Keratinocyte (primary cell): ENCODE results near the gene QPCT. TPM values are rescaled to one million over a fixed set of nuclear protein-coding genes. Genes with fewer than 3 reads are reported as not detected.

ENCODE experiments used
- DNase-seq: peaks from one replicate; pipeline ENCODE4 v3.0.0-alpha.2; 2011; ENCODE audit warnings: low read depth, missing footprints, low spot score
- FAIRE-seq: peaks from 2 replicates; lab custom pipeline; 2011; peaks lifted over from hg19 to GRCh38; lab: Jason Lieb, UNC
- H2AFZ ChIP-seq: 2 replicates; pipeline ENCODE4 v1.6.0; 2012; ENCODE audit warnings: low read length, control low read depth, inconsistent platforms; ENCODE audit not compliant: control insufficient read depth
- H3K27ac ChIP-seq: 2 replicates; pipeline ENCODE4 v1.5.1; 2011; ENCODE audit warnings: low read length; ENCODE audit not compliant: control insufficient read depth, insufficient read depth
- H3K27me3 ChIP-seq: 3 replicates; pipeline ENCODE4 v1.6.0; 2011; ENCODE audit warnings: low read length; ENCODE audit not compliant: control insufficient read depth, insufficient read depth; ENCODE audit errors: extremely low read depth
- H3K36me3 ChIP-seq, 2 experiments: 2 replicates in 1 of 2; 3 replicates in 1 of 2; pipeline ENCODE4 v1.5.1; 2011; ENCODE audit warnings: low read length in 2 of 2, mild to moderate bottlenecking in 1 of 2; ENCODE audit not compliant: control insufficient read depth in 2 of 2, insufficient read depth in 2 of 2; ENCODE audit errors: extremely low read depth in 1 of 2
- H3K4me1 ChIP-seq: 3 replicates; pipeline ENCODE4 v1.5.1; 2011; ENCODE audit warnings: low read length; ENCODE audit not compliant: control insufficient read depth, insufficient read depth; ENCODE audit errors: extremely low read depth
- H3K4me2 ChIP-seq: 3 replicates; pipeline ENCODE4 v1.6.0; 2011; ENCODE audit warnings: low read depth, low read length; ENCODE audit not compliant: control insufficient read depth, insufficient read depth; ENCODE audit errors: extremely low read depth
- H3K4me3 ChIP-seq, 3 experiments: fragments of 200-600 bp in 1 of 3; sonication (generic) in 1 of 3; 2 replicates in 2 of 3; 3 replicates in 1 of 3; pipeline ENCODE4 v1.5.1; 2011 to 2016; ENCODE audit warnings: low read length in 3 of 3, mild to moderate bottlenecking in 3 of 3, control low read depth in 2 of 3, inconsistent platforms in 1 of 3, low read depth in 1 of 3, mixed read lengths in 1 of 3, mixed run types in 1 of 3, moderate library complexity in 1 of 3; ENCODE audit not compliant: control insufficient read depth in 2 of 3, insufficient read depth in 2 of 3; ENCODE audit errors: extremely low read depth in 1 of 3
- H3K79me2 ChIP-seq: 2 replicates; pipeline ENCODE4 v1.6.0; 2012; ENCODE audit warnings: low read length; ENCODE audit not compliant: control insufficient read depth, insufficient read depth
- H3K9ac ChIP-seq: 3 replicates; pipeline ENCODE4 v1.6.0; 2011; ENCODE audit warnings: low read length; ENCODE audit not compliant: control insufficient read depth, insufficient read depth; ENCODE audit errors: extremely low read depth
- H3K9me1 ChIP-seq: 3 replicates; pipeline ENCODE4 v1.6.0; 2011; ENCODE audit warnings: low read length; ENCODE audit not compliant: control insufficient read depth, insufficient read depth; ENCODE audit errors: extremely low read depth
- H3K9me3 ChIP-seq: 2 replicates; pipeline ENCODE4 v1.5.1; 2012; ENCODE audit warnings: low read depth, low read length; ENCODE audit not compliant: control insufficient read depth
- H4K20me1 ChIP-seq: 3 replicates; pipeline ENCODE4 v1.6.0; 2011; ENCODE audit warnings: low read length; ENCODE audit not compliant: control insufficient read depth, insufficient read depth; ENCODE audit errors: extremely low read depth
- CTCF ChIP-seq, 3 experiments: IDR thresholded peaks in 1 of 3; conservative IDR thresholded peaks in 1 of 3; optimal IDR thresholded peaks in 1 of 3; 2 replicates in 2 of 3; 3 replicates in 1 of 3; pipeline versions ENCODE3 to v1.5.1; 2011; ENCODE audit warnings: low read length in 3 of 3, mild to moderate bottlenecking in 3 of 3, moderate library complexity in 2 of 3, control low read depth in 1 of 3, inconsistent platforms in 1 of 3; ENCODE audit not compliant: insufficient read depth in 2 of 3; ENCODE audit errors: extremely low read depth in 1 of 3
- EZH2 ChIP-seq: IDR thresholded peaks from one replicate; pipeline ENCODE4 v1.6.1; 2012; ENCODE audit warnings: inconsistent platforms, mild to moderate bottlenecking, low read length, moderate library complexity
- dilution Hi-C: fragments of 300-500 bp; cut with MboI; formaldehyde crosslinking; loops from one replicate; pipeline ENCODE4 v1.7.0; 2020; ENCODE audit warnings: low sequenced_read_pairs; ENCODE audit not compliant: extremely low pct_ligation_motif_present
- polyA plus RNA-seq, 5 experiments: library from polyadenylated mRNA; depleted of rRNA in 3 of 5; stranded (reverse) in 3 of 5; stranded (forward) in 1 of 5; unstranded in 1 of 5; fragments of >200 nt; gene quantifications; 1 replicate in 1 of 5; 2 replicates in 3 of 5; 3 replicates in 1 of 5; pipeline versions ENCODE4 v1.2.1 to v1.2.3, GENCODE V29; 2011 to 2012; ENCODE audit warnings: missing spikeins in 2 of 5, low read depth in 1 of 5, low replicate concordance in 1 of 5

The QPCT gene
- polyA plus RNA-seq, 1 donor (not counting 4 experiments of a cell fraction or from before 2014, with no cell fraction given): 11.6 TPM

GRCh38 chr2:37302701-37303252 is 41.7 kb upstream of the QPCT start:
- no peak for TF ChIP-seq EZH2
- TF ChIP-seq CTCF (optimal IDR thresholded peaks at IDR 0.05 in 1 of 3, IDR thresholded peaks at IDR 0.05 in 1 of 3, conservative IDR thresholded peaks at IDR 0.05 in 1 of 3; ENCODE audit: extremely low read depth in 1 of 3, insufficient read depth in 2 of 3, low read length in 3 of 3): no peak
- H3K79me2 ChIP-seq: peaks cover 76% of the 10 kb centered on the region
- H3K9me3 ChIP-seq: no peaks in the 10 kb centered on the region
- H3K4me2 ChIP-seq: no peak overlapping the region
- no peak overlapping the region for H3K4me3 ChIP-seq
- H3K36me3 ChIP-seq: peaks cover 0 to 8% of the 10 kb centered on the region in 2 experiments
- dilution Hi-C loops: no loop called here
- H4K20me1 ChIP-seq: no peaks in the 10 kb centered on the region
- FAIRE-seq (no peak), DNase-seq (no peak)
- no peak overlapping the region for H2AFZ ChIP-seq
- no peak overlapping the region for H3K9ac ChIP-seq
- H3K4me1 ChIP-seq: peaks cover 19% of the 10 kb centered on the region
- no peaks in the 10 kb centered on the region for H3K9me1 ChIP-seq
- H3K27ac ChIP-seq: no peak overlapping the region
- H3K27me3 ChIP-seq: no peaks in the 10 kb centered on the region

- H2AFZ ChIP-seq: no peak overlapping the region
- no peak overlapping the region for H3K27ac ChIP-seq
- peaks cover 34% of the 10 kb centered on the region for H3K4me1 ChIP-seq
- H3K9ac ChIP-seq: no peak overlapping the region
- peaks cover 0 to 8% of the 10 kb centered on the region in 2 experiments for H3K36me3 ChIP-seq
- no peak overlapping the region for H3K4me3 ChIP-seq
- FAIRE-seq: no peak
- no peaks in the 10 kb centered on the region for H3K9me1 ChIP-seq
- no peaks in the 10 kb centered on the region for H4K20me1 ChIP-seq
- no peaks in the 10 kb centered on the region for H3K27me3 ChIP-seq
- H3K4me2 ChIP-seq: no peak overlapping the region
- TF ChIP-seq EZH2: no peak
- no peak for TF ChIP-seq CTCF (optimal IDR thresholded peaks at IDR 0.05 in 1 of 3, IDR thresholded peaks at IDR 0.05 in 1 of 3, conservative IDR thresholded peaks at IDR 0.05 in 1 of 3; ENCODE audit: extremely low read depth in 1 of 3, insufficient read depth in 2 of 3, low read length in 3 of 3)
- no peak for DNase-seq
- no peaks in the 10 kb centered on the region for H3K9me3 ChIP-seq
- dilution Hi-C loops: no loop called here
- peaks cover 65% of the 10 kb centered on the region for H3K79me2 ChIP-seq
These were observed 38.4 kb upstream of the QPCT start for GRCh38 chr2:37306024-37306423.
